ENCODE results near the gene ERMARD.
A peak's percentile ranks its signal among the peaks of the same experiment; 100 is the strongest.

The ERMARD gene

GRCh38 chr6:169798764-169799473, 47.5 kb downstream of the ERMARD start:
- 74% methylated on average over 9 of the region's 10 CpGs for WGBS
- Histone ChIP-seq H3K27me3 (ENCODE audit: control insufficient read depth in 1 of 2, insufficient read depth in 1 of 2, low read length in 2 of 2) (peaks cover 12 to 26% of the 10 kb centered on the region in 2 experiments), H2BK120ac (ENCODE audit: low read depth, low read length) (no peak overlapping the region), H3K79me1 (replicated peaks; ENCODE audit: low read length, poor library complexity, severe bottlenecking) (no peaks in the 10 kb centered on the region), H3K4me2 (ENCODE audit: low read length, poor library complexity, severe bottlenecking) (no peak overlapping the region), H2BK12ac (ENCODE audit: low read length in 2 of 2) (no peak overlapping the region), H3K14ac (ENCODE audit: low read length in 2 of 2) (no peak overlapping the region), H2BK5ac (ENCODE audit: low read depth, low read length, poor library complexity, severe bottlenecking) (no peak overlapping the region), H3K4me3 (ENCODE audit: insufficient read depth in 1 of 2, low read depth in 1 of 2, low read length in 2 of 2) (no peak overlapping the region), H3K27ac (ENCODE audit: low read length, poor library complexity, severe bottlenecking) (no peak overlapping the region), H3K36me3 (ENCODE audit: control insufficient read depth in 1 of 2, insufficient read depth in 2 of 2, low read depth in 1 of 2, low read length in 2 of 2) (no peaks in the 10 kb centered on the region), H4K8ac (ENCODE audit: low read length) (no peak overlapping the region), H2AFZ (ENCODE audit: low read depth, low read length) (no peak overlapping the region), H3K9ac (ENCODE audit: low read length) (no peak overlapping the region), H4K91ac (ENCODE audit: low read length) (no peak overlapping the region), H2AK5ac (ENCODE audit: low read length, severe bottlenecking) (no peak overlapping the region), H3K9me3 (ENCODE audit: control insufficient read depth, low read length) (no peaks in the 10 kb centered on the region), H3K4me1 (ENCODE audit: control insufficient read depth, insufficient read depth, low read depth, low read length) (peaks cover 20% of the 10 kb centered on the region), H3K18ac (ENCODE audit: low read depth in 1 of 2, low read length in 2 of 2) (no peak overlapping the region), H3K23ac (ENCODE audit: low read length in 2 of 2) (no peak overlapping the region), H2BK15ac (ENCODE audit: low read depth, poor library complexity, severe bottlenecking) (no peak overlapping the region), H3K4ac (ENCODE audit: low read depth in 1 of 2, low read length in 2 of 2) (no peak overlapping the region)
- no peak for DNase-seq

DNA sequence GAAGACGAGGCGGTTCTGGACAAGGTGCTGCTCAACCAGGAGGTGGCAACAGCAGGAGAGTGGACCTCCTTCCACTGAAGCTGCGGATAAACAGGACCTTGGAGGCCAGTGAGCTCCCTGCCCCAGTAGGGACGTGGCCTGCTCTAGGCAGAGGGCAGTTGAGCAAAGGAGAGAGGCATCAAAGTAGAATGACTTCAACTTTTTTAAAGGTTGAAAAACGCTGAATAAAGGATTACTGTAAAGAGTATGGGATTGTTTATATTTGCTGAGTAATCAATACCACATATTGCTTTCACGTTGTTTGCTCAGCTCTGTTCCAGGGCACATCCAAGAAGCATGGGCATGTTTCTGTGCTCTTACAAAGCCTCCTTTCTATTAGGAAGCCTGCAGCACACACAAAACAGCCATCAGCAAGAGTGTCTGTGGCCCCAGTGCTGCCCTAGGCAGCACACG, 48.1 kb downstream of the ERMARD start:
- Histone ChIP-seq H2AK5ac (ENCODE audit: low read length, severe bottlenecking) (peak overlapping the region; percentile 79), H3K4me1 (ENCODE audit: control insufficient read depth, insufficient read depth, low read depth, low read length) (peaks cover 20% of the 10 kb centered on the region), H3K36me3 (ENCODE audit: control insufficient read depth in 1 of 2, insufficient read depth in 2 of 2, low read depth in 1 of 2, low read length in 2 of 2) (no peaks in the 10 kb centered on the region), H2BK12ac (ENCODE audit: low read length in 2 of 2) (no peak overlapping the region), H4K91ac (ENCODE audit: low read length) (no peak overlapping the region), H3K79me1 (replicated peaks; ENCODE audit: low read length, poor library complexity, severe bottlenecking) (no peaks in the 10 kb centered on the region), H2AFZ (ENCODE audit: low read depth, low read length) (no peak overlapping the region), H2BK5ac (ENCODE audit: low read depth, low read length, poor library complexity, severe bottlenecking) (no peak overlapping the region), H2BK15ac (ENCODE audit: low read depth, poor library complexity, severe bottlenecking) (no peak overlapping the region), H3K4ac (ENCODE audit: low read depth in 1 of 2, low read length in 2 of 2) (no peak overlapping the region), H3K9ac (ENCODE audit: low read length) (no peak overlapping the region), H4K8ac (ENCODE audit: low read length) (no peak overlapping the region), H3K4me2 (ENCODE audit: low read length, poor library complexity, severe bottlenecking) (no peak overlapping the region), H3K9me3 (ENCODE audit: control insufficient read depth, low read length) (no peaks in the 10 kb centered on the region), H3K23ac (ENCODE audit: low read length in 2 of 2) (no peak overlapping the region), H3K18ac (ENCODE audit: low read depth in 1 of 2, low read length in 2 of 2) (no peak overlapping the region), H3K27me3 (ENCODE audit: control insufficient read depth in 1 of 2, insufficient read depth in 1 of 2, low read length in 2 of 2) (peaks cover 17 to 26% of the 10 kb centered on the region in 2 experiments), H3K4me3 (ENCODE audit: insufficient read depth in 1 of 2, low read depth in 1 of 2, low read length in 2 of 2) (no peak overlapping the region), H3K14ac (ENCODE audit: low read length in 2 of 2) (no peak overlapping the region), H2BK120ac (ENCODE audit: low read depth, low read length) (no peak overlapping the region), H3K27ac (ENCODE audit: low read length, poor library complexity, severe bottlenecking) (no peak overlapping the region)
- 74% methylated on average over 7 of the region's 7 CpGs for WGBS
- no peak for DNase-seq

DNA sequence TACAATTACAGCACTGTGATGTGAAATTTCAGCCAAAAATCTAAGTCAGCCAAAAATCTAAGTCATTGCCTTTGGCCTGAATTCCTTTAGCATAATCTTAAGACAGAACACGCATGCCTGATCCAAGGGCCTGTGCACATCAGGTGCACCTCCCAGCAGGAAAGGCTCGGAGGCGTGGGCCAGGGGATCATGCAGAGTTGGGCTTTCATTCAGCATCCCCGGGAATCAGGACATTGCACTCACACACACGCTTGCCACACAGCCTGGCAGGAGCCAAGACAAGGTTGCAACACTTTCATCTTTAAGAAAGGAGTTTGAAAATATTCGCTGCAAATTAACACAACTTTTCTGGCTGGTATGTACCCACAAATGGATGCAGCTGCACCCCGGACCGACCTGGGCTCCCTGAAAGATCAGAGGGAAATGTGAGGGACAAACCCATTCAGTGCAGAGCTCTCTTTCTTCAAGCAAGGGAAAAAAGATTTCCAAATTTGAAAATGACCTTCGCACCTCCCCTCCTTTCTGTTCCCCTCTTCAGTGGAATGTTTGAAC, 48.8 kb downstream of the ERMARD start:
- 85% methylated on average over 9 of the region's 9 CpGs for WGBS
- no peak for DNase-seq
- Histone ChIP-seq H3K9me3 (ENCODE audit: control insufficient read depth, low read length) (no peaks in the 10 kb centered on the region), H3K79me1 (replicated peaks; ENCODE audit: low read length, poor library complexity, severe bottlenecking) (no peaks in the 10 kb centered on the region), H3K36me3 (ENCODE audit: control insufficient read depth in 1 of 2, insufficient read depth in 2 of 2, low read depth in 1 of 2, low read length in 2 of 2) (no peaks in the 10 kb centered on the region), H2BK120ac (ENCODE audit: low read depth, low read length) (no peak overlapping the region), H2AFZ (ENCODE audit: low read depth, low read length) (no peak overlapping the region), H3K27me3 (ENCODE audit: control insufficient read depth in 1 of 2, insufficient read depth in 1 of 2, low read length in 2 of 2) (peaks cover 24 to 26% of the 10 kb centered on the region in 2 experiments), H3K4me3 (ENCODE audit: insufficient read depth in 1 of 2, low read depth in 1 of 2, low read length in 2 of 2) (no peak overlapping the region), H2AK5ac (ENCODE audit: low read length, severe bottlenecking) (no peak overlapping the region), H4K91ac (ENCODE audit: low read length) (no peak overlapping the region), H4K8ac (ENCODE audit: low read length) (no peak overlapping the region), H2BK12ac (ENCODE audit: low read length in 2 of 2) (no peak overlapping the region), H3K4ac (ENCODE audit: low read depth in 1 of 2, low read length in 2 of 2) (no peak overlapping the region), H2BK15ac (ENCODE audit: low read depth, poor library complexity, severe bottlenecking) (no peak overlapping the region), H3K14ac (ENCODE audit: low read length in 2 of 2) (no peak overlapping the region), H3K4me2 (ENCODE audit: low read length, poor library complexity, severe bottlenecking) (no peak overlapping the region), H3K4me1 (ENCODE audit: control insufficient read depth, insufficient read depth, low read depth, low read length) (peaks cover 20% of the 10 kb centered on the region), H3K23ac (ENCODE audit: low read length in 2 of 2) (no peak overlapping the region), H2BK5ac (ENCODE audit: low read depth, low read length, poor library complexity, severe bottlenecking) (no peak overlapping the region), H3K27ac (ENCODE audit: low read length, poor library complexity, severe bottlenecking) (peak overlapping the region; percentile 69), H3K9ac (ENCODE audit: low read length) (no peak overlapping the region), H3K18ac (ENCODE audit: low read depth in 1 of 2, low read length in 2 of 2) (no peak overlapping the region)

GRCh38 chr6:169800668-169801395, 49.4 kb downstream of the ERMARD start:
- Histone ChIP-seq H2AK5ac (ENCODE audit: low read length, severe bottlenecking) (peak overlapping the region; percentile 50), H3K23ac (ENCODE audit: low read length in 2 of 2) (no peak overlapping the region), H3K4me3 (ENCODE audit: insufficient read depth in 1 of 2, low read depth in 1 of 2, low read length in 2 of 2) (no peak overlapping the region), H3K18ac (ENCODE audit: low read depth in 1 of 2, low read length in 2 of 2) (peak overlapping the region in 1 of 2 experiments; percentile 60), H3K79me1 (replicated peaks; ENCODE audit: low read length, poor library complexity, severe bottlenecking) (no peaks in the 10 kb centered on the region), H2BK12ac (ENCODE audit: low read length in 2 of 2) (no peak overlapping the region), H3K27ac (ENCODE audit: low read length, poor library complexity, severe bottlenecking) (peak overlapping the region; percentile 76), H3K9ac (ENCODE audit: low read length) (no peak overlapping the region), H3K27me3 (ENCODE audit: control insufficient read depth in 1 of 2, insufficient read depth in 1 of 2, low read length in 2 of 2) (peaks cover 31% of the 10 kb centered on the region in 2 experiments), H2AFZ (ENCODE audit: low read depth, low read length) (no peak overlapping the region), H2BK15ac (ENCODE audit: low read depth, poor library complexity, severe bottlenecking) (peak overlapping the region; percentile 9), H4K91ac (ENCODE audit: low read length) (no peak overlapping the region), H3K9me3 (ENCODE audit: control insufficient read depth, low read length) (no peaks in the 10 kb centered on the region), H2BK5ac (ENCODE audit: low read depth, low read length, poor library complexity, severe bottlenecking) (no peak overlapping the region), H2BK120ac (ENCODE audit: low read depth, low read length) (no peak overlapping the region), H3K4me2 (ENCODE audit: low read length, poor library complexity, severe bottlenecking) (no peak overlapping the region), H3K36me3 (ENCODE audit: control insufficient read depth in 1 of 2, insufficient read depth in 2 of 2, low read depth in 1 of 2, low read length in 2 of 2) (no peaks in the 10 kb centered on the region), H3K14ac (ENCODE audit: low read length in 2 of 2) (peak overlapping the region in 1 of 2 experiments; percentile 29), H3K4me1 (ENCODE audit: control insufficient read depth, insufficient read depth, low read depth, low read length) (peaks cover 20% of the 10 kb centered on the region), H4K8ac (ENCODE audit: low read length) (peak overlapping the region; percentile 19), H3K4ac (ENCODE audit: low read depth in 1 of 2, low read length in 2 of 2) (no peak overlapping the region)
- peak; percentile 72 for DNase-seq
- 70% methylated on average over 13 of the region's 13 CpGs for WGBS

Measured in mesenchymal stem cell (in vitro differentiated cells and primary cell).